Panc1 (cell line): Measurements from ENCODE around the gene ATRN. TPM values are rescaled to one million over a fixed set of nuclear protein-coding genes. Genes with fewer than 3 reads are reported as not detected.
"Not testable (repeated sequence)": the region's sequence is repeated elsewhere in the genome, so short reads cannot be mapped to it uniquely, and the experiment has no call there.

ENCODE experiments used
- ATAC-seq: fragments of 200-7000 bp; cut with Tn5 transposase; 2 replicates; pipeline ENCODE4 v1.9.1; 2020; ENCODE audit warnings: mild to moderate bottlenecking, moderate library complexity
- BruUV-seq: library from RNA; stranded (reverse); fragments of 400-500 nt; replicated peaks from 2 replicates; lab custom pipeline; 2021; lab: Mats Ljungman, UMichigan
- CTCF ChIA-PET: fragments of 300-600 bp; sonication (Branson Sonifier 250); formaldehyde crosslinking; loops from one replicate; lab custom pipeline; 2022; ENCODE audit warnings: antibody characterized with exemption; lab: Charles Lee
- POLR2A ChIA-PET: fragments of 300-600 bp; sonication (Branson Sonifier 250); formaldehyde crosslinking; loops from one replicate; lab custom pipeline; 2022; ENCODE audit warnings: antibody characterized with exemption; lab: Charles Lee
- DNase-seq: peaks from one replicate; pipeline ENCODE4 v3.0.0-alpha.2; 2010; ENCODE audit warnings: low read depth, low spot score
- H3K27ac ChIP-seq: 2 replicates; pipeline ENCODE4 v1.5.1; 2011; ENCODE audit warnings: mild to moderate bottlenecking, low read length, inconsistent platforms
- H3K27me3 ChIP-seq: fragments of 200-500 bp; sonication (Bioruptor generic); 2 replicates; pipeline ENCODE4 v1.6.0; 2014; ENCODE audit warnings: low read length, inconsistent platforms; ENCODE audit not compliant: control insufficient read depth, insufficient read depth
- H3K36me3 ChIP-seq: fragments of 200-500 bp; sonication (Bioruptor generic); 2 replicates; pipeline ENCODE4 v1.5.1; 2014; ENCODE audit warnings: inconsistent platforms, mild to moderate bottlenecking, low read length, moderate library complexity; ENCODE audit not compliant: control insufficient read depth, insufficient read depth
- H3K4me1 ChIP-seq: 2 replicates; pipeline ENCODE4 v1.5.1; 2011; ENCODE audit warnings: inconsistent platforms, mild to moderate bottlenecking, low read length, moderate library complexity; ENCODE audit not compliant: control insufficient read depth, insufficient read depth
- H3K4me3 ChIP-seq, 2 experiments: 2 replicates each; pipeline ENCODE4 v1.5.1; 2011 to 2012; ENCODE audit warnings: low read depth in 2 of 2, low read length in 2 of 2, mild to moderate bottlenecking in 2 of 2, inconsistent platforms in 1 of 2, moderate library complexity in 1 of 2
- H3K9me3 ChIP-seq: fragments of 200-500 bp; sonication (Bioruptor generic); 2 replicates; pipeline ENCODE4 v1.5.1; 2014; ENCODE audit warnings: low read depth, mild to moderate bottlenecking, inconsistent platforms, low read length, moderate library complexity; ENCODE audit not compliant: control insufficient read depth, insufficient read depth
- POLR2AphosphoS5 ChIP-seq: IDR thresholded peaks from 2 replicates; pipeline ENCODE4 v1.6.1; 2012; ENCODE audit warnings: mild to moderate bottlenecking, low read depth, low read length, moderate library complexity
- SIN3A ChIP-seq: IDR thresholded peaks from 2 replicates; pipeline ENCODE4 v1.6.1; 2012; ENCODE audit warnings: low read depth, mild to moderate bottlenecking, low read length, moderate library complexity, borderline replicate concordance; ENCODE audit not compliant: insufficient read depth
- TCF7L2 ChIP-seq: IDR thresholded peaks from 2 replicates; pipeline ENCODE4 v1.6.1; 2011; ENCODE audit warnings: mild to moderate bottlenecking, low read depth, low read length, inconsistent platforms
- in situ Hi-C: cut with HindIII; loops from 2 replicates; pipeline ENCODE4 v1.10.0; 2016; ENCODE audit warnings: low sequenced_read_pairs, low pct_unique_long_range_greater_than_20kb
- intact Hi-C: fragments of 100-400 bp; cut with micrococcal nuclease; formaldehyde crosslinking; loops from one replicate; pipeline ENCODE4 v1.10.0; 2022; ENCODE audit not compliant: unreplicated experiment
- total RNA-seq: library from RNA; stranded (reverse); gene quantifications from one replicate; pipeline ENCODE4 v1.2.1, GENCODE V29; 2021; ENCODE audit not compliant: unreplicated experiment
- TF ChIP-seq, protein P1 (sequence below), 2 experiments: IDR thresholded peaks; 2 replicates each; pipeline ENCODE4 v1.6.1; 2011 to 2012; ENCODE audit warnings: low read depth in 2 of 2, control low read depth in 1 of 2, low read length in 1 of 2, mild to moderate bottlenecking in 1 of 2, moderate library complexity in 1 of 2; ENCODE audit not compliant: insufficient read depth in 1 of 2
- TF ChIP-seq, protein P2 (sequence below): fragments of 450-650 bp; IDR thresholded peaks from 2 replicates; pipeline ENCODE4 v1.5.1; 2017; ENCODE audit warnings: mild to moderate bottlenecking

Gene ATRN
- total RNA-seq, 1 experiment from 2014 or later: 33.8 TPM

- no peaks in the 10 kb centered on the region for H3K9me3 ChIP-seq
- TF ChIP-seq, protein P1, sequence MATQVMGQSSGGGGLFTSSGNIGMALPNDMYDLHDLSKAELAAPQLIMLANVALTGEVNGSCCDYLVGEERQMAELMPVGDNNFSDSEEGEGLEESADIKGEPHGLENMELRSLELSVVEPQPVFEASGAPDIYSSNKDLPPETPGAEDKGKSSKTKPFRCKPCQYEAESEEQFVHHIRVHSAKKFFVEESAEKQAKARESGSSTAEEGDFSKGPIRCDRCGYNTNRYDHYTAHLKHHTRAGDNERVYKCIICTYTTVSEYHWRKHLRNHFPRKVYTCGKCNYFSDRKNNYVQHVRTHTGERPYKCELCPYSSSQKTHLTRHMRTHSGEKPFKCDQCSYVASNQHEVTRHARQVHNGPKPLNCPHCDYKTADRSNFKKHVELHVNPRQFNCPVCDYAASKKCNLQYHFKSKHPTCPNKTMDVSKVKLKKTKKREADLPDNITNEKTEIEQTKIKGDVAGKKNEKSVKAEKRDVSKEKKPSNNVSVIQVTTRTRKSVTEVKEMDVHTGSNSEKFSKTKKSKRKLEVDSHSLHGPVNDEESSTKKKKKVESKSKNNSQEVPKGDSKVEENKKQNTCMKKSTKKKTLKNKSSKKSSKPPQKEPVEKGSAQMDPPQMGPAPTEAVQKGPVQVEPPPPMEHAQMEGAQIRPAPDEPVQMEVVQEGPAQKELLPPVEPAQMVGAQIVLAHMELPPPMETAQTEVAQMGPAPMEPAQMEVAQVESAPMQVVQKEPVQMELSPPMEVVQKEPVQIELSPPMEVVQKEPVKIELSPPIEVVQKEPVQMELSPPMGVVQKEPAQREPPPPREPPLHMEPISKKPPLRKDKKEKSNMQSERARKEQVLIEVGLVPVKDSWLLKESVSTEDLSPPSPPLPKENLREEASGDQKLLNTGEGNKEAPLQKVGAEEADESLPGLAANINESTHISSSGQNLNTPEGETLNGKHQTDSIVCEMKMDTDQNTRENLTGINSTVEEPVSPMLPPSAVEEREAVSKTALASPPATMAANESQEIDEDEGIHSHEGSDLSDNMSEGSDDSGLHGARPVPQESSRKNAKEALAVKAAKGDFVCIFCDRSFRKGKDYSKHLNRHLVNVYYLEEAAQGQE (IDR thresholded peaks at IDR 0.05; ENCODE audit: insufficient read depth in 1 of 2, low read depth in 2 of 2, low read length in 1 of 2): no peak
- TF ChIP-seq POLR2AphosphoS5 (no peak), SIN3A (no peak)
- POLR2A ChIA-PET: no interaction called here
- no TSS peak for BruUV-seq
- in situ Hi-C loops: no loop called here
- no peak overlapping the region for H3K4me3 ChIP-seq
- CTCF ChIA-PET: interaction anchor here (0.6 kb wide), 1 partner anchor 103 kb away, joined by 4 read pairs; no protein-coding TSS in a partner anchor
- H3K27ac ChIP-seq: no peak overlapping the region
- ATAC-seq: no peak
- no peaks in the 10 kb centered on the region for H3K4me1 ChIP-seq
- DNase-seq: no peak
- no peaks in the 10 kb centered on the region for H3K27me3 ChIP-seq
- H3K36me3 ChIP-seq: no peaks in the 10 kb centered on the region
- intact Hi-C loops: no loop called here
These were observed 143.1 kb downstream of the ATRN start for GRCh38 chr20:3613821-3614440.

GRCh38 chr20:3614466-3614865 is 143.6 kb downstream of the ATRN start:
- CTCF ChIA-PET: no interaction called here
- no TSS peak for BruUV-seq
- TF ChIP-seq, protein P2, sequence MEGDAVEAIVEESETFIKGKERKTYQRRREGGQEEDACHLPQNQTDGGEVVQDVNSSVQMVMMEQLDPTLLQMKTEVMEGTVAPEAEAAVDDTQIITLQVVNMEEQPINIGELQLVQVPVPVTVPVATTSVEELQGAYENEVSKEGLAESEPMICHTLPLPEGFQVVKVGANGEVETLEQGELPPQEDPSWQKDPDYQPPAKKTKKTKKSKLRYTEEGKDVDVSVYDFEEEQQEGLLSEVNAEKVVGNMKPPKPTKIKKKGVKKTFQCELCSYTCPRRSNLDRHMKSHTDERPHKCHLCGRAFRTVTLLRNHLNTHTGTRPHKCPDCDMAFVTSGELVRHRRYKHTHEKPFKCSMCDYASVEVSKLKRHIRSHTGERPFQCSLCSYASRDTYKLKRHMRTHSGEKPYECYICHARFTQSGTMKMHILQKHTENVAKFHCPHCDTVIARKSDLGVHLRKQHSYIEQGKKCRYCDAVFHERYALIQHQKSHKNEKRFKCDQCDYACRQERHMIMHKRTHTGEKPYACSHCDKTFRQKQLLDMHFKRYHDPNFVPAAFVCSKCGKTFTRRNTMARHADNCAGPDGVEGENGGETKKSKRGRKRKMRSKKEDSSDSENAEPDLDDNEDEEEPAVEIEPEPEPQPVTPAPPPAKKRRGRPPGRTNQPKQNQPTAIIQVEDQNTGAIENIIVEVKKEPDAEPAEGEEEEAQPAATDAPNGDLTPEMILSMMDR: no peak
- TF ChIP-seq, protein P1 (IDR thresholded peaks at IDR 0.05; ENCODE audit: insufficient read depth in 1 of 2, low read depth in 2 of 2, low read length in 1 of 2): no peak
- no peak for TF ChIP-seq POLR2AphosphoS5
- no peak for TF ChIP-seq SIN3A
- TF ChIP-seq TCF7L2: no peak

GRCh38 chr20:3615171-3615840 is 144.5 kb downstream of the ATRN start:
- DNase-seq, ATAC-seq, intact Hi-C loops, H3K4me1 ChIP-seq, H3K9me3 ChIP-seq, H3K27ac ChIP-seq, H3K27me3 ChIP-seq, CTCF ChIA-PET, BruUV-seq, H3K36me3 ChIP-seq, POLR2A ChIA-PET, H3K4me3 ChIP-seq, in situ Hi-C loops: not testable (repeated sequence)

More at GRCh38 chr20:3614466-3614865, 143.6 kb downstream of the ATRN start:
- Histone ChIP-seq H3K27ac (no peak overlapping the region), H3K4me1 (no peaks in the 10 kb centered on the region), H3K27me3 (no peaks in the 10 kb centered on the region), H3K9me3 (no peaks in the 10 kb centered on the region), H3K36me3 (no peaks in the 10 kb centered on the region), H3K4me3 (no peak overlapping the region)
- DNase-seq: no peak
- in situ Hi-C loops: no loop called here
- POLR2A ChIA-PET: no interaction called here
- ATAC-seq: no peak
- intact Hi-C loops: no loop called here
